CD4-positive, alpha-beta T cell treated with Interleukin-2 at 100 ng/mL for 4 hours (primary cell): ENCODE data around the gene SEC23B.
"Not testable (repeated sequence)": the region's sequence is repeated elsewhere in the genome, so short reads cannot be mapped to it uniquely, and the experiment has no call there.

ENCODE experiments used
- DNase-seq: peaks from one replicate; pipeline ENCODE4 v3.0.0-alpha.2; 2020; ENCODE audit warnings: low spot score

Gene SEC23B

GRCh38 chr20:18526761-18527160 lies 19.0 kb downstream of the SEC23B start:
- not testable (repeated sequence) for DNase-seq

GRCh38 chr20:18527339-18527738 lies 19.6 kb downstream of the SEC23B start:
- no peak for DNase-seq

GRCh38 chr20:18527836-18528235 lies 20.1 kb downstream of the SEC23B start:
- DNase-seq: no peak

GRCh38 chr20:18529041-18529440 lies 21.3 kb downstream of the SEC23B start:
- DNase-seq: no peak

- no peak for DNase-seq
Measured at GRCh38 chr20:18532626-18533025, 24.9 kb downstream of the SEC23B start.

GRCh38 chr20:18533491-18533890 lies 25.8 kb downstream of the SEC23B start:
- no peak for DNase-seq

GRCh38 chr20:18533978-18534644 lies 26.4 kb downstream of the SEC23B start:
- DNase-seq: no peak

GRCh38 chr20:18537651-18538050 lies 29.9 kb downstream of the SEC23B start:
- DNase-seq: no peak

GRCh38 chr20:18541741-18542140 lies 34.0 kb downstream of the SEC23B start:
- DNase-seq: no peak

- no peak for DNase-seq
Measured at GRCh38 chr20:18543216-18543615, 35.5 kb downstream of the SEC23B start.

GRCh38 chr20:18543932-18544331 lies 36.2 kb downstream of the SEC23B start:
- DNase-seq: no peak

- no peak for DNase-seq
Measured at GRCh38 chr20:18545566-18545965, 37.8 kb downstream of the SEC23B start.

GRCh38 chr20:18548465-18548864 lies 40.7 kb downstream of the SEC23B start:
- DNase-seq: no peak

- DNase-seq: no peak
Measured at GRCh38 chr20:18553746-18554145, 46.0 kb downstream of the SEC23B start.

- DNase-seq: peak; percentile 95
Measured at GRCh38 chr20:18566892-18567738, 59.4 kb downstream of the SEC23B start, which contains the start of gene SMIM26. TSS of gene SMIM26 (plus strand) at chr20:18567432. CDS start at chr20:18567479, 47 bp downstream.

GRCh38 chr20:18567739-18568091 lies 60.0 kb downstream of the SEC23B start:
- DNase-seq: no peak

- no peak for DNase-seq
Measured at GRCh38 chr20:18571009-18571408, 63.3 kb downstream of the SEC23B start.

- no peak for DNase-seq
Measured at GRCh38 chr20:18571578-18571977, 63.8 kb downstream of the SEC23B start.

- DNase-seq: no peak
Measured at GRCh38 chr20:18577942-18578341, 70.2 kb downstream of the SEC23B start.

GRCh38 chr20:18578581-18578980 lies 70.8 kb downstream of the SEC23B start:
- DNase-seq: no peak

- no peak for DNase-seq
Measured at GRCh38 chr20:18580012-18580411, 72.3 kb downstream of the SEC23B start.

- DNase-seq: no peak
Measured at GRCh38 chr20:18585134-18585533, 77.4 kb downstream of the SEC23B start.
